NCI-H69 (cell line): ENCODE measurements around the gene LAPTM4A.

Experiments used
- DNase-seq: peaks from one replicate; lab custom pipeline; 2025; lab: John Stamatoyannopoulos, UW

LAPTM4A gene

GRCh38 chr2:20019747-20020146 is 31.7 kb downstream of the LAPTM4A start:
- no peak for DNase-seq

DNA sequence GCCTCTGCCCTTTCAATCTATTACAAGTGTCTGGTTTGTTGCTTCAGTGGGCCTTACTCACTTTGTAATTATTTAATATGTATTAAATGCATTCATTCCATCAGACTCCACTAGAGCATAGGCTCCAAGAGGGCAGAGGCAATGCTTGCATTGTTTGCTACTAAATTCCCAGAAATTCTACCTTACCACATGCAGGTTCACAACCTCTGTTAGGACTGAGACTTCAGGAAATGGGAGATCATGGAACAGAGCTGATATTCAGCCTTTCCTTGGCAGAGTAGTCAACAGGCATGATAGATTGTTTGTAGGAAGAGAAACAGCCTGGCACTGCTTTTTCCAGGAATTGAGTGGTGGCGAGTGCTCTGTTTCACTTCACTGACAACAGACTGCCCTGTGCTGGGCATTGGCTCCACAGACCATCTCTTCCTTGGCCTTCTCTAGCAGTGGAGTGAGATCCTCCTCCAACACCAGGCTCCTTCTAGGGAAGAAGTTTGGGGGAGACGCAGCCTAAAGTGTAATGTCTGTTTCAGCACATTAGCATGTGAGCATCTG is 32.8 kb downstream of the LAPTM4A start:
- no peak for DNase-seq

GRCh38 chr2:20016346-20016745 is 35.1 kb downstream of the LAPTM4A start:
- DNase-seq, result peak; percentile 3

DNA sequence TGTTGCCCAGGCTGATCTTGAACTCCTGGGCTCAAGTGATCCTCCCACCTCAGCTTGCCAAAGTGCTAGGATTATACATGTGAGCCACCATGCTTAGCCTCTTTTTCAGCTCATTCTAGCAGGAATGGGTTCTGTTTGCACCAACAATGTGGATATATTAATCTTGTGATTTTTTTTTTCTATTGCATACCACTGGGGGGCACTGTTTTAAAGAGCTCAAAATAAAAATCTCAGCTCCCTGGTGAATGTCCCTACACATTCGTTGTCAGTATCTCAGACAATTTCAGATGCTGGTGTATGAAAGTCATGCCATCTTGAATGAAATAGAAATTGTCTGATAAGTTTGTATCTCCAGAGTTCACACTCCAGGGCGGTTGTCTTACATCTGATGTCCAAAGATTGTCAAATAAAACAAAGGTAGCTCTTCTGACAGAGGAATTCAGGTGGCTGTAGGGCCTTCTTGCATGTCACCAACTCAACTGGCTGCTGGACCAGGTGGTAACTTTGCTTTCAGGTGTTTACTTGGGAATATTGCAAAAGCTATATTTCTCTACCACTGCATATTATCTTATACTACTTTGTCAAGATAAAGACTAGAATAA is 35.8 kb downstream of the LAPTM4A start:
- peak; percentile 55 for DNase-seq

DNA sequence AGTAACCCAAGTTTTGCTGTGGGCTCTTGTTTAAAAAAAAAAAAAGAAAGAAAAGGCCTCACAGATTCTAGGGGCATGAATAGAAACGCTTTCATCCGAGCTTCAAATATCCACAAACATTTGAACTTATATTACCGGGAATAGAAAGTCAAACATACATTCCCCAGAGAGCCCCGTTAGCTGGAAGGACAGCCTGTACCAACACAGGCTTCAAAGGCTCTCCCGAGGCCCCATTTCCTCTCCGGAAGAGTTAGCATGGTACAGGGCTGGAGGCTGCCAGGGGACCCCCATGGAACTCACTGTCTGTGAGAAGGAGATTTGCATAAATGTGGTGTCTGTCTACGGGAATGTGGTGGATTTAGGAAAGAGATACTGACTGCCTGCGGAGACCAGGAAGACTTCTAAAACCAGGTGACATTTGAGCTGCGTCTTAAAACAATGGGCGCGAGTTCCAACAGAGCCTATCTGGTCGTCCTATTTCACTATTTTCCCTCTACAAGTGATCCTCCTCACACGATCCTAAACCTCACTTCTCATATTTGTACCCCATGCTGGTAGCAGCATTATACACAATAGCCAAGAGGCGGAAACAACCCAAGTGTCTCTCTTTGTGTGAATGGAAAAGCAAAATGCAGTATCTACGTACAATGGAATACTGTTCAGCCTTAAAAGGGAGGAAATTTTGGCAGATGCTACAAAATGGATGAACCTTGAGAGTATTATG is 38.1 kb downstream of the LAPTM4A start:
- DNase-seq, result peak; percentile 5

DNA sequence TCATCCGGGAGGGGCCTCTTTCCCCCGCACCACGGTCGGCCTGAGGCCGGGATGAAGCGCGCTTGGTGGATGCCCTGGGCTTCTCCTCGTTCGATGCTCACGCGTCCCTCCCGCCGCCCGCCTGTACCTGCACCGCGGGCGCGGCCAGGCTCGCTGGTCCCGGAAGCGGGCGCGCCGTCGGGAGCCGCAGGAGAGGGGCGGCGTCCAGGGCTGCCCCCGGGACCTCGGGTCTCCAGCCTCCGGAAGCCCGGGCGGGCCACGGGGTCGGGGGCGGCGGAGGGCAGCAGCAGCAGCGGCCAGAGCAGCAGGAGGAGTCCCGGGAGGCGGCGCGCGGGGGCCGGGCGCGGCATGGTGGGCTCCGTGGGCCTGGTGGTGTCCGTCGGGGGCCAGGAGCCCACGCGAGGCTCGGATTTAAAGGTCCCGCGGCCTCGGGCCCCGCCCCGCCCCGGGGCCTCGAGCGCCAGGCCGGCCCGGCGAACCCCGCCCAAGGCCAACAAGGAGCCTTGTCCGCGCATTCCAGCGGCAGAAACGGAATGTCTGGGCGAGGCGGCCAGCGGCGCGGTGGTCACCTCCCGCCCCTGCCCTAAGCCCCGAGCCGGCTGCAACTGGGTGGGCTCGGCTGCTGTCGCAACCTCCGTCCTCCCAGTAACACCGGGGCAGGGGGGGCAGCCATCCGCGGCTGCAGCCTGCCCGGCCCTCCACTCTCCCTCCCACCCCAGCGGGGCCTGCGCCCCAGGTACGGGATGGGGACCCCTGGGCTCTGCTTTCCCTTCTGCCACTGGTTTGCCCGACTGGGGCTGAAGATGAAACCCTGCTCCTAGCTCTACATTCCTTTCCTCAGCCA is 38.9 kb downstream of the LAPTM4A start, which contains the start of gene MATN3:
Gene MATN3 (minus strand): TSS at position 387 of the 844 bp plus-strand sequence. CDS start 37 bp downstream, at position 350.
- DNase-seq, result peak; percentile 36

- no peak for DNase-seq
Observed at GRCh38 chr2:20012032-20012281, 39.5 kb downstream of the LAPTM4A start.

DNA sequence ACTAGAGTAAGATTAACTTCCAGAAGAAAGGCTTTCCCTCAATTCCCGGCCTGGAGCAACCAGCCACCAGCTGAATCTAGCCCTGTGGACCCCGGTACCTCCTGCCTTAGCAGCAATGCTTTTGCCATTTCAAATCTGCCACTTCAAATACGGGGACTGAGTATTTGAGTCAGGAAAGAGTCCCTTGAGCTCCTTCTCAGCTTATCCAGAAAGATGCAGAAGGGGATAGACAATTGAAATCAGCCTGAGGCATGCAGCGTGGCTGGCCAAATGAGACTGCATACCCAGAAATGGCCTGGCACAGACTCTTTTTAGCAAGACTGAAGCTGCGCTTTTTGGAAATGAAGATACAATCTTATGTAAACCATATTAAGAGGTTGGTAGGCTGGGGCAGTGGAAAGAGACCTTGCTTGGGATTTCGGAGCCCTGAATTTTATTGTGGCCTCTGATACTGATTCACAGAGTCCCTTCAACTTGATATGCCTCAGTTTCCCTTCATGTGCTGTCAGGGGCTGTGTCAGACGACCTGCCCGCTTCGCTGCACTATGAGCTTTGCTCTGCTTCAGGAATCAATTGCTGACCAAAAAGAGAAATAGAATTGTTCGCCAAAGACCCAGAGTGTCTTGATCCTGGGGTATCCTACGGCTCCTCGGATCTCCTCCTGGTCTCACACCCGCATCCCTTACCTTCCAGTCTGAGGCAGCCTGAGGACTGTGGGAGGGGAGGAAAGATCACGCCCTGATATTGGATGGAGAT is 40.0 kb downstream of the LAPTM4A start:
- no peak for DNase-seq

DNA sequence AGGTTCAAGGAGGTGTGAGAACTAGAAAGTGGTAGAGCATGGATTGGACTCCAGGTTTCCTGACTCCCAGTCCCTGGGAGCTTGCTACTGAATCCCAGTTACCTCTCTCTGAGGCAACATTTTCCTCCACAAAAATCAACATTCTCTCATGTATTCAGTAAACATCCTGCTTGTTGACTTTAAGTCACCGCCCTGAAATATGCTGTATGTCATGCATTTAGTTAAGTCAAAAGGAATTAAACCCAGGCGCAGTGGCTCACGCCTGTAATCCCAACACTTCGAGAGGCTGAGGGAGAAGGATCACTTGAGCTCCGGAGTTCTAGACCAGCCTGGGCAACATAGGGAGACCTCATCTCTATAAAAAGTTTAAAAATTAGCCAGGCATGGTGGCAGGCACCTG is 42.7 kb downstream of the LAPTM4A start:
- DNase-seq, result peak; percentile 1

GRCh38 chr2:20005891-20006470 is 45.4 kb downstream of the LAPTM4A start:
- DNase-seq, result no peak

GRCh38 chr2:20005067-20005627 is 46.3 kb downstream of the LAPTM4A start:
- no peak for DNase-seq

DNA sequence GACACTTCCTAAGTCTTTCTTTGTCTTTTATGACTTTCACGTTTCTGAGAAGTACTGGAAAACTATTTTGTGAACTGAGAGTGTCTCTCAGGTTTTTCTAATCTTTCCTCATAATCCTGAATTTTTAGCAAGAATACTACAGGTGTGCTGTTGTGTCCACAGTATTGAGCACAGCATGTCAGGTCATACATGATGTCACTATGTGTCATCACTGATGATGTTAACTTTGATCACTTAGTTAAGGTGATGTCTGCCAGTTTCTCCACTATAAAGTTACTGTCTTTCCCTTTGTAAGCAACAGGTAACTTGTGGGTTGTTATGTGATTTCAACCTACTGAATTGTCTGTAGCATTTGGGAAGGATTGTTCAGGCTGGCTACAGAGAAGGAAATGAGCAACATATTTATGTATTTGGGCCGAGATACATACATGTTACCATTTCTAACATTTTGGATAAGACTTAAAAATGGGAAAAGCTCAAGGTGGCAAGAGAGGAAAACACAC is 50.0 kb downstream of the LAPTM4A start:
- no peak for DNase-seq

GRCh38 chr2:19993731-19994130 is 57.7 kb downstream of the LAPTM4A start:
- no peak for DNase-seq

GRCh38 chr2:19991895-19992294 is 59.5 kb downstream of the LAPTM4A start:
- no peak for DNase-seq

- no peak for DNase-seq
Observed at GRCh38 chr2:19990416-19990728, 61.1 kb downstream of the LAPTM4A start.

DNA sequence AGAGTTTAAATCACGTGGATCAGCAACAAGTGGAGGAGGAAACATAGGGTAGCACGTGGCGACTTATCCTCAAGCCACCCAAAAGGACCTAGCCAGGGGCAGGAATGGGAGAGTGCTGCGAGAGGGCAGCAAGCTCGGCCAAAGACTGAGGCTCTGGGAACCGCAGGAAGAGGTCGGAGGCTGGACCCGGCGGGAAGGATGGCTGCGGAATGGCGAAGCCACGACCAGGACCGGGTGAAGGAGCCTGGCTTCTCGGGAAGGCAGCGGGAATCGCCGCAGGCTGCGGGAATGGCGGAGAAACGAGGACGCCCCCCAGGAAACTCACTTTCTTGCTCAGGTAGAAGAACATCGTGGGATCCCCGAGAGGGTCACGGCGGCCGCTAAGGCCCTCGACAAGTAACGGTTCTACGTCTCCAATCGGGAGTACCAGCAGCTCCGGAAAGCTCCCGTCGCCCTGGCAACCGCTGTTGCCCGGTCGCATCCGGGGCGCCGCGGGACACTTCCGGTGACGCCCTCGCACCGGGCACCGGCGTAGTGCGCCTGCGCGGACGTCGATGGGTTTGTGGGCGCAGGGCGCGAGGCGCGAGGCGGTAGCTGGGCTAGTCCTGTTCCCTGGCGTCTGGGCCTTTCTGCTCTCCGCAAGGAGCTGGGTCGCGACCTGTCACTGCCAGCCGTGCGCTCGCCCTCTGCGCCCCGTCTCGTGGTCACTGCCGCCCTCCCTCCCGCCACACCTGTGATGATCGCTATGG is 61.6 kb downstream of the LAPTM4A start, which contains the start of gene WDR35:
Gene WDR35 (minus strand): TSS at position 439 of the 749 bp plus-strand sequence. CDS start 90 bp downstream, at position 349.
- peak; percentile 91 for DNase-seq

GRCh38 chr2:19989342-19989666 is 62.1 kb downstream of the LAPTM4A start:
- no peak for DNase-seq

DNA sequence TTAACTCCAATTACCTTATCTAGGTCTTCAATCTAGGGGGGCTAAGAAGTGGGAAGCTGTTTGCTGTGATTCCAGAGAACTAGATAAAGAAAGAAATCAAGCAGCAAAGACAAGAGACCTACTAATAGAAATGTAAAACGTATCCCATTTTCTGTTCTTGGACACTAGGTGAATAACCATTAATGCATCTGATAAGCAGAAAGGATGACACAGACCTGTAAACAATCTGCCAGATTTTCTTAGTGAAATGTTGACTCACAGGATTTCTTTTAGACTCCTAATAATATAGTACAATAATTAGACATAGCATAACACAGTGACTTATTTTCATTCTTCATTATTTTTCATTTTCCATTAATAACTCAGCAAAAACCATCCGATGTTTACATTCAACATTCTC is 62.8 kb downstream of the LAPTM4A start:
- DNase-seq, result no peak

GRCh38 chr2:19987936-19988335 is 63.5 kb downstream of the LAPTM4A start:
- DNase-seq, result no peak
